OCI-LY3 (cell line): ENCODE data around the gene MSS51.

Experiments
- CTCF ChIP-seq: fragments of 200-600, 300-600 bp; sonication (generic); IDR thresholded peaks from 2 replicates; pipeline ENCODE4 v1.5.1; 2014; ENCODE audit warnings: antibody characterized with exemption, low read length, low read depth
- EZH2phosphoT487 ChIP-seq: fragments of 200-600 bp; shearing (Covaris generic); IDR thresholded peaks from 2 replicates; pipeline ENCODE4 v1.6.1; 2018; ENCODE audit warnings: antibody characterized with exemption, mixed run types, low read depth

GRCh38 chr10:73424478-73424877 lies 8.9 kb downstream of the MSS51 start:
- TF ChIP-seq CTCF: no peak
- no peak for TF ChIP-seq EZH2phosphoT487
